Transverse colon (tissue), 4 donors: ENCODE measurements around the gene SREBF2. TPM values are rescaled to one million over a fixed set of nuclear protein-coding genes. Genes with fewer than 3 reads are reported as not detected.

Experiments used
- DNase-seq: peaks from one replicate; pipeline ENCODE4 v3.0.0-alpha.2; 2019
- H3K27ac ChIP-seq, 4 donors: fragments of 200-600 bp; sonication (generic); 2 replicates each; pipeline ENCODE4 v1.5.1; 2016 to 2018; ENCODE audit warnings: inconsistent platforms in 4 of 4
- H3K27me3 ChIP-seq: fragments of 200-600 bp; sonication (generic); 2 replicates; pipeline ENCODE4 v1.5.1; 2017; ENCODE audit warnings: inconsistent platforms
- H3K36me3 ChIP-seq, 4 donors: fragments of 200-600 bp; sonication (generic); 2 replicates each; pipeline ENCODE4 v1.5.1; 2017 to 2019; ENCODE audit warnings: inconsistent platforms in 4 of 4
- H3K4me1 ChIP-seq, 4 donors: fragments of 200-600 bp; sonication (generic); 2 replicates each; pipeline ENCODE4 v1.5.1; 2017 to 2020; ENCODE audit warnings: inconsistent platforms in 4 of 4
- H3K4me3 ChIP-seq, 4 donors: fragments of 200-600 bp; sonication (generic); 1 replicate in 1 of 4; 2 replicates in 3 of 4; pipeline versions ENCODE4 v1.5.1 to v1.6.1; 2017 to 2019; ENCODE audit warnings: inconsistent platforms in 4 of 4
- H3K9me3 ChIP-seq, 2 donors: fragments of 200-600 bp; sonication (generic); 2 replicates each; pipeline ENCODE4 v1.5.1; 2017 to 2019; ENCODE audit warnings: inconsistent platforms in 2 of 2
- CTCF ChIP-seq, 5 experiments: fragments of 200-600 bp in 3 of 5; fragments of 450-650 bp in 2 of 5; sonication (generic) in 3 of 5; IDR thresholded peaks; 1 replicate in 2 of 5; 2 replicates in 3 of 5; pipeline ENCODE4 v1.5.1; 2016 to 2017; ENCODE audit warnings: antibody characterized with exemption in 5 of 5, inconsistent platforms in 3 of 5, mild to moderate bottlenecking in 2 of 5, moderate library complexity in 1 of 5
- EP300 ChIP-seq: sonication (generic); formaldehyde crosslinking; IDR thresholded peaks from one replicate; pipeline ENCODE4 v1.6.1; 2017; ENCODE audit warnings: antibody characterized with exemption, low read depth
- POLR2A ChIP-seq: fragments of 450-650 bp; IDR thresholded peaks from one replicate; pipeline ENCODE4 v1.6.1; 2016; ENCODE audit warnings: antibody characterized with exemption, mild to moderate bottlenecking, moderate library complexity
- POLR2AphosphoS5 ChIP-seq, 3 donors: sonication (generic); formaldehyde crosslinking; IDR thresholded peaks; one replicate each; pipeline ENCODE4 v1.6.1; 2016; ENCODE audit warnings: antibody characterized with exemption in 3 of 3
- WGBS, 2 donors: methylation state at CpG; one replicate each; pipeline ENCODE4 v1.1.5; 2018; ENCODE audit warnings: low coverage in 1 of 2; 5-methylcytosine and 5-hydroxymethylcytosine counted together
- in situ Hi-C, 4 donors: fragments of 200-750 bp; cut with MboI; loops; one replicate each; pipeline versions ENCODE4 v1.15.0 to v1.15.1; 2017; ENCODE audit warnings: low sequenced_read_pairs in 3 of 4, low pct_ligation_motif_present in 1 of 4, low pct_unique_long_range_greater_than_20kb in 1 of 4
- intact Hi-C: fragments of 100-400 bp; cut with DNase I; formaldehyde crosslinking; loops from one replicate; pipeline ENCODE4 v1.15.1; 2023; ENCODE audit warnings: low total_unique reads
- total RNA-seq, 4 donors: library from RNA; depleted of rRNA; stranded (reverse); fragments of >200 nt; gene quantifications; one replicate each; pipeline ENCODE4 v1.1.0, GENCODE V29; 2016

The SREBF2 gene
- total RNA-seq, 4 donors from 2014 or later, result 156 to 252 (median 166) TPM

GRCh38 chr22:41893591-41894375 lies 60.9 kb downstream of the SREBF2 start:
- 71 to 86% methylated on average over 1 to 7 of the region's 7 CpGs for WGBS, 2 donors
- in situ Hi-C loops, result no loop called here
- H3K4me1 ChIP-seq, result no peaks in the 10 kb centered on the region
- H3K27ac ChIP-seq, result no peak overlapping the region
- intact Hi-C loops, result no loop called here
- TF ChIP-seq POLR2AphosphoS5 (IDR thresholded peaks at IDR 0.05) (no peak), POLR2A (no peak), EP300 (no peak), CTCF (IDR thresholded peaks at IDR 0.05) (no peak)
- no peaks in the 10 kb centered on the region for H3K9me3 ChIP-seq
- peaks cover 0 to 65% (median 31%) of the 10 kb centered on the region in 4 donors for H3K36me3 ChIP-seq
- no peak for DNase-seq
- H3K4me3 ChIP-seq, result no peak overlapping the region
- no peaks in the 10 kb centered on the region for H3K27me3 ChIP-seq

DNA sequence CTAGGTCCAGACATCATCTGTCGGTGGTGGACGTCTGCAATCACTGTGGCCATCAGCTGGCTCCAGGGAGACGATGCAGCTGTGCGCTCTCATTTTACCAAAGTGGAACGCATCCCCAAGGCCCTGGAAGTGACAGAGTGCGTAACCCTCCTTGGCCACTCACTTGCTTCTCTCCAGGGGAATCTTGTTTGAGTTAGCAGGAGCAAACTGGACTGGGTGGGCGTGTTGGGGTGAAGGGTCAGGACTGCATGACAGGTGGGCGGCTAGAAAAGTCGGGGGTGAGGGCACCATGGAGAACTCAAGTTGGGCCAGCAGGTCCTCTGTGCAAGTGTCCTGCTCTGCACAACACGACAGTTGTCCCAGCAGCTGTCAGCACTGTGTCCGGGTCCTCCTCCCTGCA lies 65.7 kb downstream of the SREBF2 start:
- H3K9me3 ChIP-seq, result no peaks in the 10 kb centered on the region
- intact Hi-C loops, result no loop called here
- TF ChIP-seq CTCF (IDR thresholded peaks at IDR 0.05) (no peak), POLR2AphosphoS5 (IDR thresholded peaks at IDR 0.05) (no peak), POLR2A (no peak), EP300 (no peak)
- H3K4me1 ChIP-seq, result no peaks in the 10 kb centered on the region
- no peaks in the 10 kb centered on the region for H3K27me3 ChIP-seq
- no peak overlapping the region for H3K27ac ChIP-seq
- WGBS, 2 donors, result 93% methylated on average over 11 of the region's 11 CpGs; no CpG with 5 or more reads in 1 of the 2 donors
- in situ Hi-C loops, result no loop called here
- DNase-seq, result no peak
- H3K4me3 ChIP-seq, result no peak overlapping the region
- peaks cover 0 to 55% (median 17%) of the 10 kb centered on the region in 4 donors for H3K36me3 ChIP-seq

DNA sequence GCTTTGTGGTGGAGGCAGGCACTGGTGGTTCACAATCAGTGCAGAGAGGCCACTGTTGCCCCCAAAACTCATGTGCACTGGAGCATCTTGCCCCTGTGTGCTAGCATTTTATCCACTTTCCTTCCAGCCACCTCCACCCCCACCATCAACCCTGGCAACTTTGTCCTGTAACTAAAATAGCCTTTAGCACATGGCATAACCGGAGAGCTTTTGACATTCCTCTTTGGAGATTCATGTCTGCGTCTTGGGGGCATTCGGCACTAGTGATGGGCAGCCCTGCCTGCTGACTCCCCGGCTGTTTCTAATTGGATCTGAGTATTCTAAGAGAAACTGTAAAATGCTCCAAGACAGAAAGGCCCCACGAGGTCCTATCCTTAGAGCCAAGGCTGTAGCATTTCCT lies 66.2 kb downstream of the SREBF2 start:
- TF ChIP-seq POLR2A (no peak), POLR2AphosphoS5 (IDR thresholded peaks at IDR 0.05) (no peak), CTCF (IDR thresholded peaks at IDR 0.05) (no peak), EP300 (no peak)
- no peak overlapping the region for H3K27ac ChIP-seq
- DNase-seq, result no peak
- H3K36me3 ChIP-seq, result peaks cover 0 to 56% (median 16%) of the 10 kb centered on the region in 4 donors
- no peak overlapping the region for H3K4me3 ChIP-seq
- H3K4me1 ChIP-seq, result no peaks in the 10 kb centered on the region
- no peaks in the 10 kb centered on the region for H3K9me3 ChIP-seq
- 91 to 100% methylated on average over 2 to 5 of the region's 5 CpGs for WGBS, 2 donors
- in situ Hi-C loops (no loop called here), intact Hi-C loops (no loop called here)
- no peaks in the 10 kb centered on the region for H3K27me3 ChIP-seq

- Histone ChIP-seq H3K4me3 (no peak overlapping the region), H3K36me3 (peaks cover 0 to 59% (median 19%) of the 10 kb centered on the region in 4 donors), H3K9me3 (no peaks in the 10 kb centered on the region), H3K27me3 (no peaks in the 10 kb centered on the region), H3K4me1 (no peaks in the 10 kb centered on the region), H3K27ac (no peak overlapping the region)
- DNase-seq, result no peak
- in situ Hi-C loops, result no loop called here
- WGBS, 2 donors, result 80% methylated on average over 9 of the region's 13 CpGs; no CpG with 5 or more reads in 1 of the 2 donors
- TF ChIP-seq POLR2A (no peak), CTCF (IDR thresholded peaks at IDR 0.05) (no peak), POLR2AphosphoS5 (IDR thresholded peaks at IDR 0.05) (no peak), EP300 (no peak)
- intact Hi-C loops, result no loop called here
Measured at GRCh38 chr22:41899992-41900651, 67.2 kb downstream of the SREBF2 start.
